Activated CD8-positive, alpha-beta memory T cell treated with anti-CD3 and anti-CD28 coated beads, Interleukin-2, amount 50 U/mL, for 1 hour (primary cell): ENCODE results near the gene LRRN2.

Source experiments
- DNase-seq: peaks from one replicate; pipeline ENCODE4 v3.0.0-alpha.2; 2020; ENCODE audit errors: extremely low read depth

The LRRN2 gene

GRCh38 chr1:204712708-204713430 lies 27.3 kb upstream of the LRRN2 start:
- no peak for DNase-seq

GRCh38 chr1:204711947-204712701 lies 26.6 kb upstream of the LRRN2 start:
- no peak for DNase-seq

- DNase-seq, result no peak
These were observed 25.8 kb upstream of the LRRN2 start for GRCh38 chr1:204711103-204711946.

- no peak for DNase-seq
These were observed 24.7 kb upstream of the LRRN2 start for GRCh38 chr1:204709960-204710912.

GRCh38 chr1:204709021-204709420 lies 23.5 kb upstream of the LRRN2 start:
- DNase-seq, result no peak

- no peak for DNase-seq
These were observed 21.4 kb upstream of the LRRN2 start for GRCh38 chr1:204706838-204707509.

- DNase-seq, result no peak
These were observed 20.6 kb upstream of the LRRN2 start for GRCh38 chr1:204705888-204706837.

GRCh38 chr1:204705493-204705811 lies 19.9 kb upstream of the LRRN2 start:
- no peak for DNase-seq

- DNase-seq, result no peak
These were observed 19.4 kb upstream of the LRRN2 start for GRCh38 chr1:204704794-204705492.

GRCh38 chr1:204703826-204704612 lies 18.5 kb upstream of the LRRN2 start:
- no peak for DNase-seq

- no peak for DNase-seq
These were observed 17.7 kb upstream of the LRRN2 start for GRCh38 chr1:204703268-204703664.

- DNase-seq, result no peak
These were observed 17.2 kb upstream of the LRRN2 start for GRCh38 chr1:204702552-204703267.

GRCh38 chr1:204701229-204701628 lies 15.7 kb upstream of the LRRN2 start:
- no peak for DNase-seq

- DNase-seq, result no peak
These were observed 12.4 kb upstream of the LRRN2 start for GRCh38 chr1:204697893-204698292.

- DNase-seq, result no peak
These were observed 11.1 kb upstream of the LRRN2 start for GRCh38 chr1:204696606-204697005.

GRCh38 chr1:204695692-204696091 lies 10.2 kb upstream of the LRRN2 start:
- DNase-seq, result no peak

GRCh38 chr1:204694145-204694544 lies 8.6 kb upstream of the LRRN2 start:
- no peak for DNase-seq
